Lower lobe of right lung (tissue), 2 donors: ENCODE data around the gene RNPEP. TPM values are rescaled to one million over a fixed set of nuclear protein-coding genes. Genes with fewer than 3 reads are reported as not detected.
"Not testable (repeated sequence)": the region's sequence is repeated elsewhere in the genome, so short reads cannot be mapped to it uniquely, and the experiment has no call there.

ENCODE experiments used
- ATAC-seq, 2 donors: fragments of 200-7000 bp; cut with Tn5 transposase; one replicate each; pipeline ENCODE4 v1.9.1; 2020 to 2022; ENCODE audit warnings: mild to moderate bottlenecking in 2 of 2, moderate library complexity in 2 of 2
- DNase-seq: peaks from one replicate; pipeline ENCODE4 v3.0.0-alpha.2; 2020
- H3K27ac ChIP-seq: fragments of 200-600 bp; one replicate; pipeline ENCODE4 v1.8.0; 2022
- H3K27me3 ChIP-seq: fragments of 200-600 bp; one replicate; pipeline ENCODE4 v1.8.0; 2022; ENCODE audit warnings: low read depth
- H3K36me3 ChIP-seq: fragments of 200-600 bp; one replicate; pipeline ENCODE4 v1.8.0; 2022; ENCODE audit warnings: mild to moderate bottlenecking
- H3K4me1 ChIP-seq: fragments of 200-600 bp; one replicate; pipeline ENCODE4 v1.8.0; 2022
- H3K4me3 ChIP-seq: fragments of 200-600 bp; one replicate; pipeline ENCODE4 v1.8.0; 2022; ENCODE audit warnings: mild to moderate bottlenecking
- H3K9me3 ChIP-seq: fragments of 200-600 bp; one replicate; pipeline ENCODE4 v1.8.0; 2022
- intact Hi-C: fragments of 100-400 bp; cut with DNase I; formaldehyde crosslinking; loops from one replicate; pipeline ENCODE4 v1.11.0; 2022
- total RNA-seq: library from RNA; stranded (reverse); fragmentation: NEBNext Ultra II Directional; extraction: Animal tissue kit (Norgen Biotek cat#: 25700); gene quantifications from one replicate; pipeline ENCODE4 v1.2.1, GENCODE V29; 2021
- TF ChIP-seq, protein P1 (sequence below): fragments of 200-600 bp; IDR thresholded peaks from one replicate; pipeline ENCODE4 v1.8.0; 2022; ENCODE audit warnings: antibody characterized with exemption, mild to moderate bottlenecking
- donor health status: DM: no; HTN: yes; CAD: no; lungs with severe emphysema.

Gene RNPEP
- total RNA-seq, 1 donor from 2014 or later = 73.8 TPM

DNA sequence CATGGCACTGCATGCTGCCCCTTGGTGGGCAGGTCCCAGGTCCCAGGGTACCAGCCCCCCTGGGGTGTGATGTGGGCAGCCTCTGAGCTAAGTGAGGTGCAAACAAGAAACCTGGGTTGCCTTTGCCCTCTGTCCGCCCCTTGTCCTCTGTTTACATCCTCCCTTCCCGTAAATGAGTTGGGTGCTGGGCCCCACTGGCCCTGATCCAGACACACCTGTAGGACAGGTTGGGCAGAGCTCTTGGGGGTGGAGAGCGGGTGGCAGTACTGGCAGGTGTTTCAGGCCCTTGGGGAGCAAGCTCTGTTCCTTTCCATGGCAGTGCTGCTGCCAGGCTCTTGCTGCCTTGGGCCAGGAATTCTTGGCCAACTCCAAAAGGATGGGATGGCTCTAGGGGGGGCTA, 63.8 kb downstream of the RNPEP start:
- DNase-seq (peak; percentile 89), ATAC-seq (peak; percentile 91 to 92)
- H3K36me3 ChIP-seq = no peaks in the 10 kb centered on the region
- intact Hi-C loops = no loop called here
- no peaks in the 10 kb centered on the region for H3K27me3 ChIP-seq
- H3K4me1 ChIP-seq = peaks cover 18% of the 10 kb centered on the region
- peak overlapping the region; percentile 71 for H3K27ac ChIP-seq
- no peak overlapping the region for H3K4me3 ChIP-seq
- no peaks in the 10 kb centered on the region for H3K9me3 ChIP-seq
- TF ChIP-seq, protein P1, sequence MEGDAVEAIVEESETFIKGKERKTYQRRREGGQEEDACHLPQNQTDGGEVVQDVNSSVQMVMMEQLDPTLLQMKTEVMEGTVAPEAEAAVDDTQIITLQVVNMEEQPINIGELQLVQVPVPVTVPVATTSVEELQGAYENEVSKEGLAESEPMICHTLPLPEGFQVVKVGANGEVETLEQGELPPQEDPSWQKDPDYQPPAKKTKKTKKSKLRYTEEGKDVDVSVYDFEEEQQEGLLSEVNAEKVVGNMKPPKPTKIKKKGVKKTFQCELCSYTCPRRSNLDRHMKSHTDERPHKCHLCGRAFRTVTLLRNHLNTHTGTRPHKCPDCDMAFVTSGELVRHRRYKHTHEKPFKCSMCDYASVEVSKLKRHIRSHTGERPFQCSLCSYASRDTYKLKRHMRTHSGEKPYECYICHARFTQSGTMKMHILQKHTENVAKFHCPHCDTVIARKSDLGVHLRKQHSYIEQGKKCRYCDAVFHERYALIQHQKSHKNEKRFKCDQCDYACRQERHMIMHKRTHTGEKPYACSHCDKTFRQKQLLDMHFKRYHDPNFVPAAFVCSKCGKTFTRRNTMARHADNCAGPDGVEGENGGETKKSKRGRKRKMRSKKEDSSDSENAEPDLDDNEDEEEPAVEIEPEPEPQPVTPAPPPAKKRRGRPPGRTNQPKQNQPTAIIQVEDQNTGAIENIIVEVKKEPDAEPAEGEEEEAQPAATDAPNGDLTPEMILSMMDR = no peak

DNA sequence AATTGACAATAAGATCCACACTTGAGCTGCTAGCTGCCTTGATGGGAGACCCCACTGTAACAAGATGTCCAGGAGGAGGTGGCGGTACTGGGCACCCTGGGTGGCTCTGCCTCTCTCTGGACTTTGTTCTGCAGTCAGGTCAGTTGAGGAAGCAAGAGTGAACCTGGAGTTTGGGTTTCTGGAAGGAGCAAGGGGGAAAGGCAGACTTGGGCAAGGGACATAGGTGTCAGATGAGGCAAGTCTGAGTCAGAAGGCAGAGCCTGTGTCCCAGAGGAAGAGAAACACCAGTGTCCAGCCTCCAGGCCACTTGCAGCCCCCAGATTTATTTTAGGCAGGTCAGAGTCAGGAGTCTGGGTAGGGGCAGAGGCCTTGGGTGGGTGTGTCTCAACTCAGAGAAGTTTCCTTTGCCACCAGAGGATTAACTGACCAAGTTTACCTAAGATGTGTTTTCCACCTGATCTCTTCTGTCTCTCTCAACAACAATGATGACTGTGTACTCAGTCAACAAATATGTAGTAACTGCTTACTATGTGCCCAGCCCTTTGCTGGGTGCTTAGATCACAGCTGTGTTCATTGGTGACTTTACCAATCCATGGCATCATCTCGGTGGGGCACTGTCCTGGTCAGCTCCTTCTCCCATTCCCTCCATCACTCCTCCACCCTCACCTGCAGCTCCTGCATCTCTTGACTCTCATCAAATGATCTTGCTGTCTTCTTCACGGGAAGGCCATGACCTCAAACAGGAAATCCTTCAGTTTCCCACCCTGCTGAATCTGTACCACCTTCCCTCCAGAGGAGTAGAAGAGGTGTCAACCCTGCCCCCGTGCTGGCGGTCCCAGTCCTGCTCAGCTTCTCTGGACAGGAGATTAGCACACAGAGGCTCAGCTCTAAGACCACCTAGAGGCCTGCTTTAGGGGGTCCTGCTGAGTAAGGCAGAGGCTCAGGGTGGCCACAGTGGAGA, 64.6 kb downstream of the RNPEP start:
- DNase-seq (no peak), ATAC-seq (peak; percentile 2 to 24)
- no peak overlapping the region for H3K4me3 ChIP-seq
- H3K27me3 ChIP-seq = no peaks in the 10 kb centered on the region
- H3K27ac ChIP-seq = peak overlapping the region; percentile 71
- peaks cover 18% of the 10 kb centered on the region for H3K4me1 ChIP-seq
- H3K9me3 ChIP-seq = no peaks in the 10 kb centered on the region
- intact Hi-C loops = no loop called here
- TF ChIP-seq, protein P1 = no peak
- H3K36me3 ChIP-seq = no peaks in the 10 kb centered on the region

DNA sequence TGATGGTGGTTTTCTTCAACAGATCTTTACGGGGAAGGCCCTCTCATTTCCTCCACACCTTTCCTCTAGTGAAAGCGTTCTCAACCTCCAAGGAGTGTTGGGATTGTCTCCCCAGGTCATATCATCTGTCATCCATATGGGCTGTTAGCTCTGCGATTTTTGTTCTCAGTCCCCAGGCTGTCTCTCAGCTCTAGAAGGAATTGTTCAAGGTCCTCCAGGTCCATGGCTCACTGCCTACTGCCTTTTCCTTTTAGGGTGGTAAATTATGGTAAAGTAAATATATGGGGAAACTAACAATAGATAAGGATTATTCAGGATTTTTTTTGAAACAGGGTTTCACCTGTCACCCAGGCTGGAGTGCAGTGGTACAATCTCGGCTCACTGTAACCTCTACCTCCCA, 65.5 kb downstream of the RNPEP start:
- DNase-seq = no peak

DNA sequence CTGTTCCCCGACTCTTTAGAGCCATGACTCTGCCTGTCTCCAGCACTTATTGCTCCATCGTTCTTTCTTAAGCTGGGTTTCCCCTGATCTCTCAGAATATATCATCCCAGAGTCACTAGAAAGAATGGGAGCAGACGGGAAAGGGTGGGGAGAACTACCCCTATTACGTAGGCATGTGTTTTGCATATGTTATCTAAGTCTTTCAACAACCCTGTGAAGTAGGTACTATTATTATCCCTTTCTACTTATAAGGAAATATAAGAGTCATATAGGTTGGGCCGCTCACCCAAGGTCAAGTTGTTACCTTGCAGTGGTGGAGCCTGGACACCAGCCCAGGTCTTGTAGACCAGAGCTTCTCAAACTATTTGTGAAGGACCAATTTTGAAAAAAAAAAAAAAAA, 66.7 kb downstream of the RNPEP start:
- H3K4me3 ChIP-seq = no peak overlapping the region
- DNase-seq (peak; percentile 79), ATAC-seq (peak; percentile 66 to 80)
- no peaks in the 10 kb centered on the region for H3K36me3 ChIP-seq
- H3K27ac ChIP-seq = peak overlapping the region; percentile 53
- H3K9me3 ChIP-seq = no peaks in the 10 kb centered on the region
- H3K27me3 ChIP-seq = no peaks in the 10 kb centered on the region
- TF ChIP-seq, protein P1 = no peak
- H3K4me1 ChIP-seq = peaks cover 18% of the 10 kb centered on the region
- intact Hi-C loops = no loop called here

More for the DNA sequence above, 65.5 kb downstream of the RNPEP start:
- H3K36me3 ChIP-seq = no peaks in the 10 kb centered on the region
- no peaks in the 10 kb centered on the region for H3K9me3 ChIP-seq
- TF ChIP-seq, protein P1 = no peak
- H3K4me3 ChIP-seq = no peak overlapping the region
- no peak for ATAC-seq
- peak overlapping the region; percentile 71 for H3K27ac ChIP-seq
- intact Hi-C loops = no loop called here
- H3K27me3 ChIP-seq = no peaks in the 10 kb centered on the region
- peaks cover 18% of the 10 kb centered on the region for H3K4me1 ChIP-seq

DNA sequence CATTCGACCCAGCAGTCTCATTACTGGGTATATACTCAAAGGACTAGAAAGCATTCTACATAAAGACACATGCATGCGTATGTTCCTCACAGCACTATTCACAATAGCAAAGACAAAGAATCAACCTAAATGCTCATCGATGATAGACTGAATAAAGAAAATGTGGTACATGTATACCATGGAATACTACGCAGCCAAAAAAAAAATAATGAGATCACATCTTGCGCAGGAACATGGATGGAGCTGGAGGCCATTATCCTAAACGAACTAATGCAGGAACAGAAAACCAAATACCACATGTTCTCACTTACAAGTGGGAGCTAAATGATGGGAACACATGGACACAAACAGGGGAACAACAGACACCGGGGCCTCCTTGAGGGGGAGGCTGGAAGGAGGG, 71.6 kb downstream of the RNPEP start:
- Histone ChIP-seq H3K9me3 (no peaks in the 10 kb centered on the region), H3K27ac (no peak overlapping the region), H3K4me1 (no peaks in the 10 kb centered on the region), H3K27me3 (no peaks in the 10 kb centered on the region), H3K4me3 (no peak overlapping the region), H3K36me3 (no peaks in the 10 kb centered on the region)
- TF ChIP-seq, protein P1 = no peak
- ATAC-seq = no peak
- DNase-seq = no peak
- intact Hi-C loops = no loop called here

DNA sequence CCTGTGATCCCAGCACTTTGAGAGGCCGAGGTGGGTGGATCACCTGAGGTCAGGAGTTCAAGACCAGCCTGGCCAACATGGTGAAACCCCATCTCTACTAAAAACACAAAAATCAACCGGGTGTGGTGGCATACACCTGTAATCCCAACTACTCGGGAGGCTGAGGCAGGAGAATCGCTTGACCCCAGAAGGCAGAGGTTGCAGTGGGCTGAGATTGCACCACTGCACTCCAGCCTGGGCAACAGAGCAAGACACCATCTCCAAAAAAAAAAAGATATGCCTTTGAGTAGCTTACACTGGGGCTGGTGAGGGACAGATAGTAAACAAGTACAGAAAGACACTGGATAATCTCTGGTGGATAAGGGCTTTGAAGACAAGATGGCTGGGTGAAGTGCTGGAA, 72.2 kb downstream of the RNPEP start:
- H3K9me3 ChIP-seq, H3K4me3 ChIP-seq, H3K4me1 ChIP-seq, DNase-seq, ATAC-seq, H3K36me3 ChIP-seq, intact Hi-C loops, H3K27ac ChIP-seq, H3K27me3 ChIP-seq: not testable (repeated sequence)
